HG03060 (cell line): Measurements from ENCODE around the gene CAPZA1.
"Not testable (repeated sequence)": the region's sequence is repeated elsewhere in the genome, so short reads cannot be mapped to it uniquely, and the experiment has no call there.

Experiments used
- ATAC-seq: cut with Tn5 transposase; IDR thresholded peaks from one replicate; pipeline ENCODE4 v1.9.1; 2021; ENCODE audit warnings: low read depth, moderate number of reproducible peaks; ENCODE audit not compliant: unreplicated experiment

The CAPZA1 gene

DNA sequence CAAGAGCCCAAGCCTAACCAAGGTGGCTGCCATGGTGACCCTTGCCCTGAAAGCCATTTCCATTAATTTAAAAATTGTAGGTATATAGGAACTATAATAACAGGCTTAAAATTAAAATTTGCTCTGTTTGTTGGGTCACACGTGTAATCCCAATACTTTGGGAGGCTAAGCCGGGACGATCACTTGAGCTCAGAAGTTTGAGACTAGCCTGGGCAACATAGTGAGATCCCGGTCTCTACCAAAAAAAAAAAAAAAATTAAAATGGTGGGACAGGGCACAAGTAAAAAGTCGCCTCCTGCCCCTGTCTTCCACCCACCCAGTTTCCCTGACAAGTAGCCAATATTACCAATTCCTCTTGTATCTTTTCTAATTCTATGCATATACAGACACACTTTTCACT is 6.6 kb downstream of the CAPZA1 start:
- ATAC-seq = no peak

GRCh38 chr1:112626887-112627286 is 7.3 kb downstream of the CAPZA1 start:
- no peak for ATAC-seq

DNA sequence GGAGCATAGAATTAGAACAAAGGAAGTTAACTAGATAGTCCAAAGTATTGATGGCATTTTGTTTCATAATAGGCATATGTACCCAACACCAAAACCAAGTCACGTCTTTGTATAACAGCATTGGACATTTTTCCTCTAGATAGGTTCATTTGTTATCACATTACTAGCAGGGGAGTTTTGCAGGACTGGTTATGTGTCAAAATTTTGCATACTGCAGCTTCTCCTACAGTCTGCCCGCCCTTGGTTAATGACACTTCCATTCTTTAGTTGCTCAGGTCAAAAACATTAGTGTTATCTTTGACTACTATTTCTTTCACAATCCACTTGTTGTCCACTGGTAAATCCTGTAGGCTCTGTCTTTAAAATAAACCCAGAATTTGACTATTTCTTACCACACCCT is 8.9 kb downstream of the CAPZA1 start:
- ATAC-seq = no peak

DNA sequence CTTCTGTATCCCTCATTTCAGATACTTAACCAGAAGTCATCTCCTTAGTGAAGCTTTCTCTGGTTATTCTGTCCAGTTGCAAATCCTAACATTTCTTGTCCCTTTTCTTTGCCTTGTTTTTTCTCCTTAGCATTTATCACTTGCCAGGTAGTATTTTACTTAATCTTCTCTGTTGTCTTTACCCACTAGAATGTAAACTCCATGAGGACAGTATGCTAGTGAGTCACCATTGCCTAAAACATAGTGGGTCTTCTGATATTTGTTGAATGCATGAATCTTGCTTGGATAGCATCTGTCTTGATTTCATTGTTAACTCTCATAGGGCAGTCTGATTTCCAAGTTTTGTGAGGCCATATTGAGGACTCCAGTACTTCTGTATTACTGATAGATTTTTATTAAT is 9.6 kb downstream of the CAPZA1 start:
- ATAC-seq = no peak

- no peak for ATAC-seq
These were observed 14.0 kb downstream of the CAPZA1 start for GRCh38 chr1:112633628-112634027.

DNA sequence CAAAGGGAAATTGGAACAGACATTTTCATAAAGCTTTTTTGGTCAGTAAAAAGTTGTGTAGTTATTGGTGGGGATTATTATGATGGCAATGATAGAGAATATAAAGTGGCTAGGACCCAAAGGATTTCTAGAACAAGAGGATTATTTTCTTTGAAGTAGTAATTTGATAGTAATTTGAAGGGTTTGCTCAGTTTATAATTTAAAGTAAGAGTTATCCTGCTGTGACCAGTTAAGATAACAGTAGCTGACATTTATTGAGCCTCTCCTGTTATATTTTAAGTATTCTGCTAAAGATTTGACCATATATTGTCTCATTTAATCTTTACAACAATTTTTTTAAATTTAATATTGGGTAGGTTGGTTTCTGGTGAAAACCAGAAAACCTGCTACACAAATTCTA is 14.7 kb downstream of the CAPZA1 start:
- no peak for ATAC-seq

DNA sequence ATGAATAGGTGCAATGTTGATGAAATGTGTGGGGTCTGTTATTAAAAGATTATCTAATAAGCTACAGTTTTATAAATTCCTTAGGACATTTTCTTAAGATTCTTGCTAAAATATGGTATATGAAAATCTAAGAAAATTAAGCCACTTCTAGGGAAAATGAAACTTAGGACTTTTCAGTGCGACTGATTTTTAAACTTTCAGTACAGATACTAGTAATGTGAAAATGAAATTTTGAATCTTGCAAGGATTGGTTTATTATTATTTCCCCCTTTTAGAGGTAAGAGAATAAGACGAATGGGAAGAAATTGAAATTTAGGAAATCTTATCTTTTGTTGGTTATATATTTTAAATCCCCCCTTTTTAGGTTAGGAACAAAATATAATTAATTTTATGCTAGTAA is 16.4 kb downstream of the CAPZA1 start:
- no peak for ATAC-seq

DNA sequence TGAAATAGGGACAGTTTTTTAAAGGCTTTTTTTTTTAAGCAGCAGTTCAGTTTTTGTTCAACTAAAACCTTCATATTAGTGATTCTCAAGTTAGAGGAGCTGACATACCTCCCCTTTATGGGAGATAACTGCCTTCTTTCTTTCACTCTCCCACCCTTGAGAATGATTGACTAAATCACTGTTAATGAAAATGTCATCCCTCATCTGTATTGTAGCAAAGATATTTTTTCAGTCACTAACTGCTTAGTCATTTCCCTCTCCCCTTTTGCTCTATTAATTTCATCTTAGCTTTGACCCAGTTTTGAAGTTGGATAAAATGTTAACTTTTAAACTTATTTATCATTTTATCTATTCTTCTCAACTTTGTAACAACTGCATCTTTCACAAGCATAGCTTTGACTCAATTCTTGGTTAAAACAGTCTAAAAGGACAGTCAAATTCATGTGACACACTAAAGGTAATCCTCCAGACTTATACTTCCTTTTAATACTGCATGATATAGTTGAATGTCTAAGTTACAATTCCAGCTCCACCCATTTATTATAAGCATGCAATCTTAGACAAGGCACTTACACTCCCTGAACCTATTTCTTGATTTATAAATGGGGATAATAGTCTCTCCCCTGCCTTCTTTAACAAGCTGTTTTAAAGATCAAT is 17.1 kb downstream of the CAPZA1 start:
- ATAC-seq = no peak

GRCh38 chr1:112637254-112638109 is 17.9 kb downstream of the CAPZA1 start:
- ATAC-seq = no peak

DNA sequence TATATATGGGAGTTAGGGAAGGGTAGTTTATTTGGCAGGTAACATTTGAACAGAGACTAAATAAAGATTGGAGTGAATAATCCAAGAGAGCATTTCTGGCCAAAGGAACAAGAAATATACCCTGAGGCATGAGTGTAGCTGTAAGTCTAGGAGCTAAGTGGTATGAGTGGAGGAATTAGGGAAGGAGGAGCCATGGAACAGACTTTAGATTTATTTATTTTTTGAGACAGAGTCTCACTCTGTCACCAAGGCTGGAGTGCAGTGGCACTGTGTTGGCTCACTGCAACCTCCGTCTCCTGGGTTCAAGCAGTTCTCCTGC is 18.4 kb downstream of the CAPZA1 start:
- ATAC-seq = no peak

DNA sequence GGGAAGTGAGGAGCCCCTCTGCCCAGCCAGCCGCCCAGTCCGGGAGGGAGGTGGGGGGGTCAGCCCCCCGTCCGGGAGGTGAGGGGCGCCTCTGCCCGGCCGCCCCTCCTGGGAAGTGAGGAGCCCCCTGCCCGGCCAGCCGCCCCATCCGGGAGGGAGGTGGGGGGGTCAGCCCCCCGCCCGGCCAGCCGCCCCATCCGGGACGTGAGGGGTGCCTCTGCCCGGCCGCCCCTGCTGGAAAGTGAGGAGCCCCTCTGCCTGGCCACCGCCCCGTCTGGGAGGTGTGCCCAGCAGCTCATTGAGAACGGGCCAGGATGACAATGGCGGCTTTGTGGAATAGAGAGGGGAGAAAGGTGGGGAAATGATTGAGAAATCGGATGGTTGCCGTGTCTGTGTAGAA is 20.8 kb downstream of the CAPZA1 start:
- ATAC-seq = not testable (repeated sequence)

DNA sequence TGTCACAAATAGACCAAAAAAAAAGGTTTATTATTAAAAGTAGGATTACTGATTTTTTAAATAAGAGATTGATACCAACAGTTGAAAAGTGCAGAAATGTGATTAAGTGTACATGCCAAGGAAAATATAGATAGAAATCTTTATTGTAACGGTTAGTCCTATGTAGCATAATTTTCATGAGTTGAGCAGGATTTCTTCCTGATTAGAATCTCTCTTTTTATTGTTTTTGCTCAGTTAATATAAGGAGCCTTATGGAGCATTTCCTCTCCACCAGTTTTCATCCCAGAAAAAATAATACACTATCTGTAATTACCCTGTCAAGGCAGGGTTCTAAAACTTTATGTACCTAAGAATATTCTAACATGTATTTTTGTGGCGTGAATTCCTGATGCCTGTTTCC is 23.4 kb downstream of the CAPZA1 start:
- no peak for ATAC-seq

DNA sequence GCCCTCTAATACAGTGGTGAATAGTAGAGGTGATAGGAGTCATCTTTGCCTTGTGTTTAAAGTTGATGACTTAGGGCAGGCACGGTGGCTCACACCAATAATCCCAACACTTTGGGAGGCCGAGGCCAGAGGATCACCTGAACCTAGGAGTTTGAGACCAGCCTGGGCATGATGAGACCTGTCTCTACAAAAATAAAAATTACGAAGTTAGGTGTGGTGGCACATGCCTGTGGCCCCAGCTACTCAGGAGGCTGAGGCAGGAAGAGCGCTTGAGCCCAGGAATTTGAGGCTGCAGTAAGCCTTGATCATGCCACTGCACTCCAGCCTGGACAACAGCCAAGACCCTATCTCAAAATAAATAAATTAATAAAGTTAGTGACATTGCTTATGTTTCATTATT is 26.6 kb downstream of the CAPZA1 start:
- ATAC-seq = no peak

DNA sequence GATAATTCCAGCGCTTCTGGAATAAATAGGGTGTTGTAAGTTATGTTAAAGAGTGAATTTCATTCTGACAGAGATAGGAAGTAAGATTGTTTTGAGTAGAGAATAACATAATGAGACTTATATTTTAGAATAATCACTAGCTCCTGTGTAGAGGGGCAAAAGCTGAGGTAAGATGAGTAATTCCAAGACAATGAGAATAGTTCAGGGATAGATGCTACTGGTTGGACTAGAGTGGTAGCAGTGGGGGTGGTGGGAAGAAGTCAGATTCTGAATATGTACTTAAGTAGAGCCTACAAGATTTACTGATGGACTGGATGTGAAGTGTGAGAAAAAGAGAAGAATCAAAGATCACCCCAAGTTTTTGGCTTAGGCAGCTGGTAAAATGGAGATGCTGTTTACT is 31.6 kb downstream of the CAPZA1 start:
- no peak for ATAC-seq

GRCh38 chr1:112665857-112666256 is 46.2 kb downstream of the CAPZA1 start:
- ATAC-seq = no peak

- ATAC-seq = no peak
These were observed 47.3 kb downstream of the CAPZA1 start for GRCh38 chr1:112666946-112667345.

DNA sequence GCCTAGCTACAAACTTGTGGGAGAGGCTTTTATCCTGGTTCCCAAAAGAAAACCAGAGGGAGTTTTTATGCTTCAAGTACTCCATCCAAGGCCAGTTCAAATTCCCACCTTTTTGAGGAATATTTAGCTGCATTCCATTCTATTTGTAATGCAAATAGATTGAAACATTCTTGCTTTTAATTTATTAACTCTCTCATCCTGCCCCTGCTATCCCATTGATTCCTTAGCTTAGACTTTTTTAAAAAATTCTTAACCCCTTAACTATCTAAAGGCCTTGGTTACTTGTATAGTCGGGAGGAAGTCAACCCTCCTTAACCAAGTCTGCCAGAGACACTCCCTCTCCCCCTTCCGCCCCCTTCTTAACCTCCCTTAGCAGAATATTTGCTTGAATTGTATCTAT is 52.4 kb downstream of the CAPZA1 start:
- no peak for ATAC-seq

DNA sequence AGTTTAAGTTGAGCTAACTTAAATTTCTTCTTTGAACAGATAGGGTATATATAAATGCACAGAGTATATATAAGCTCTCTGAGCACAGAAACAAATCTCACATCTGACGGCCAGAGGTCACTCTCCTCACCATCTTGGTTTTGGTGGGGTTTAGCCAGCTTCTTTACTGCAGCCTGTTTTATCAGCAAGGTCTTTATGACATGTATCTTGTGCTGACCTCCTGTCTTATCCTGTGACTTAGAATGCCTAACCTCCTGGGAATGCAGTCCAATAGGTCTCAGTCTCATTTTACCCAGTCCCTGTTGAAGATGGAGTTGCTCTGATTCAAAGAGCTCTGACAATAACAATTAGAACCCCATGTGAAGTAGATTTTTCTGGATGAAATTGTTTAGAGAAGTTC is 53.2 kb downstream of the CAPZA1 start:
- no peak for ATAC-seq

GRCh38 chr1:112673592-112674439 is 54.2 kb downstream of the CAPZA1 start:
- no peak for ATAC-seq

GRCh38 chr1:112674440-112674985 is 54.9 kb downstream of the CAPZA1 start, which contains the start of gene MOV10:
Gene MOV10 (plus strand): TSS chr1:112674659. CDS start chr1:112674913, 254 bp downstream.
- no peak for ATAC-seq
